CD4-positive, alpha-beta T cell treated with Interleukin-12 subunit alpha and Interleukin-12 subunit beta, for 1 hour (primary cell): ENCODE results near the gene KRTAP4-5.
"Not testable (repeated sequence)": the region's sequence is repeated elsewhere in the genome, so short reads cannot be mapped to it uniquely, and the experiment has no call there.

Experiments
- DNase-seq: peaks from one replicate; pipeline ENCODE4 v3.0.0-alpha.2; 2020

The KRTAP4-5 gene

DNA sequence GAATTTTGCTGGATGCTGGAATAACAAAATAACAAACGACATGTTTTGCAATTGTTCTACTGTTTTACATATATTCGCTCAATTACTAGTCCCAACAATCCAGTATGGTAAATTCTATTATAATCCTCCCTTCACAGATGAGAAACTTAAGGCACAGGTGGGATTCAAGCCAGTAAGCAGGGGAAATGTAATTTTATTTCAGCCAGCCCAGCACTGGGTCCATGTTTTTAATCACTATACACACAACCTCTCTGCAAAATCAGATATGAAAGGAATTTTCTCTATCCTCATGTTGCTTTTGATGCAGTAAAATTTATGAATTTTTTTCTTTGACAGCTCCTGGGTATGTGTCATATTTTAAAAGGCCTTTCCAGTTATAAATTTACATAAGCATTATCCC, 4.4 kb downstream of the KRTAP4-5 start:
- DNase-seq: no peak

GRCh38 chr17:41144846-41145245, 4.8 kb downstream of the KRTAP4-5 start:
- DNase-seq: no peak

DNA sequence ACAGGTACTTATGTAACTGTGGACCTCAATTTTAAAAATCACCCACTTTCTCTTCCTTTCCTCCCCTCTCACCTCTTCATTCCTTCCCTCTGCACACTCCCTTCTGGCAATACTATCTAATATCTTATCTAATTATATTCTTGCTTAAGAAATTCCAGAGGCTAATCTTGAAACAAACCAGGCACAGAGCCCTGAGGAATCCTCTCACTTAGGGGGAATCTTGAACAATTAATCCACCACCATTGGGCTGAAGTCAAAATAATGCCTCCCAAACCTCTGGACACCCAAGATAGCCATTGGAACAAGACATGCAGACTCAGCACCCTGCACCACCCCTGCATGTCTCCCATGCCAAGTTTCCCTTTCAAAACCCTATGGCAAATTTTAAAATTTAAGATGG, 8.3 kb downstream of the KRTAP4-5 start:
- DNase-seq: no peak

DNA sequence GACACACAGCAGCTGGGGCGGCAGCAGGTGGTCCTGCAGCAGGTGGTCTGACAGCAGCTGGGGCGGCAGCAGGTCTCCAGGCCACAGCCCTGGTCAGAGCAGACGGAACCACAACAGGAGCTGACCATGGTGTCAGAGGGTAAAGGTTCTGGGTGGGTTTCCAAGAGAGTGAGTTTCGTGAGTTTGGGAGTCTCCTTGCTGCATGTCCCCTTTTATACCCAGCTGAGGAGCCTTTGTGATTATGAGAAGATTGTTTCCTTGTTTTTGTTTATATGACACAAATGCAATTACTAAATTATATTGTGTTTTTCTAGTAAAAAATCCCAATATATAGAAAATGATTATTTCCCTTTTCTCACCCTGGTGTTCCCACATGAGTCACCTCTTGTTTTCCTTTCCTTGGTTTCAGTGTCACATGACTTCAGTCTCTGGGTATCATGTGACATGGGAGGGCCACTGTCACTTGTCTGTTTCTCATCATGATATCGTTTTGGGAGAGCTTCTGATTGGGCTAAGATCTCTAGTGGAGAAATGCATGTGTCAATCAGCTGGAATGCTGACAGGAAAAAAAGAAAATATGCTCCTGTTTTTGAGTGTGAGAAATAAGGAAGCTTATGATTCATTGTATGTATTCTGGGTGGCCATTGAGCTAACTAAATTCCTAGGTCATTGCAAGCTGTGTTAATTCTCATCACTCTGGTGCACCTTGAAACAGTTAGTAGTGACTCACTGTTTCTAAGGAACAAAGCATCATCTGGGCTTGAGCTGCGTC, 9.1 kb downstream of the KRTAP4-5 start, which contains the start of gene KRTAP4-6:
Gene KRTAP4-6, minus strand, starts transcription at position 185 of the 772 bp plus-strand sequence. Its CDS starts 57 bp downstream, at position 128.
- DNase-seq: no peak

DNA sequence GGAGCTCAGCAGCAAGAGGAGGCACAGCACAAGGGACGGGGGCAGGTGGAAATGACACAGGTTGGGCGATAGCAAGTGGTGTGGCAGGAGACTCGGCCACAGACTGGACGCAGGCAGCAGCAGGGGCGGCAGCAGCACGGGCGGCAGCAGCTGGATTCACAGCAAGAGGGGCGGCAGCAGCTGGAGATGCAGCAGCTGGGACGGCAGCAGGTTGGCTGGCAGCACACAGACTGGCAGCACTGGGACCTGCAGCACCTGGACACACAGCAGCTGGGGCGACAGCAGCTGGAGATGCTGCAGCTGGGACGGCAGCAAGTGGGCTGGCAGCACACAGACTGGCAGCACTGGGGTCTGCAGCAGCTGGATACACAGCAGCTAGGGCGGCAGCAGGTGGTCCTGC, 9.8 kb downstream of the KRTAP4-5 start:
- DNase-seq: not testable (repeated sequence)

DNA sequence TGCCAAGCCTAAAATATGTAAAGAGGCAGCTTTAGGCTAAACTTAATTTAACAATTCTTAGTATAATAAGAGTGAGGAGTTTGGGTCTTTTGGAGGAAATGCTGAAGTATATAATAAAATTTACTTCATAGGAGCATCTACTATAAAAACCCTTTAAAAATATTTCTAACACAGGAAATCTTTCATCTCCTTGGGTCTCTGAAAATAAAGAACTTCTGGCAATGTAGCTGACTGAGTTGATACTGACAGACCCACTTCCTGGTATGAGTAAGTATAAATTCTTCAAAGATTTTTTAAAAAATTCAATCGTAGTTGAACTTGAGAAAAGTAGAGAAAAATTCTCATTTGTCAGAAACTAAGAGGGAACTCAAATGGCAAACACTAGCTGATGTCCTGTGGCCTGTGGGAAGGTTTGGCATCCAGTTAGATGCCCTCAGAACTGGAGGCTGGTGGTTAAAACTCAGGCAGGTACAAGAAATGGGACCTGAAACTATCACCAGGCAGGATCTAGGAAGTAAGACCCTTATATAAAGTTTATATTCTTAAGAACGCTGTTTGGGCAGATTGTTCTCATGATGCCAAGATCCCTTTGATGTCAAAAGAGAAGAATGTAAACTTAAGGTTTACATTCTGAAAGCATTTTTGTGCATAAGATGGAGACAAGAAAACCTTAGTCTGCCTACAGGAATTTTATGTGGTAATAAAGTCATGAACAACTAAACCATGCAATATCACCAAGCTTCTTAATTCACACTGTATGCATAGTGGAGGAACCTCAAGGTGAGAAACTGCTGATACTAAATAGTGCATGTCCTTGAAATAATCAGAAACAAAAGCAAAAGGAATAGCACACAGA, 15.5 kb downstream of the KRTAP4-5 start:
- no peak for DNase-seq

GRCh38 chr17:41131979-41132378, 17.6 kb downstream of the KRTAP4-5 start:
- no peak for DNase-seq

GRCh38 chr17:41127371-41127770, 22.3 kb downstream of the KRTAP4-5 start:
- DNase-seq: no peak

DNA sequence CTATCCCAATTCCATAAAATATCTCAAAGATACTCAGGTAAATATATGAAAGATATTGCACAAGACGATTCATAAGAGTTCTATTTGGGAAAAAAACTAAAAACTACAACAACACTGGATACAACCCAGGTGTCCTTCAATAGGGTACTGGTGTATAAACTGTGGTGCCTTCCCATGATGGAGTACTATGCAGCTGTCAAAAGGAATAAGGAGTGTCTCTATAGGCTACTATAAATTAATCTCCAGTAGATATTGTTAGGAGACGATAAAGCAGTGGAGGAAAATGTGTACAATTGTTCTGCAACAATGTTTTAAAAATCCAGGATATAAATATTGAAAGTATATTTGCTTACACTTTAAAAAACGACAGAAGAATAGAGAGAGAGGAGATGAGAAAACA, 23.2 kb downstream of the KRTAP4-5 start:
- no peak for DNase-seq

DNA sequence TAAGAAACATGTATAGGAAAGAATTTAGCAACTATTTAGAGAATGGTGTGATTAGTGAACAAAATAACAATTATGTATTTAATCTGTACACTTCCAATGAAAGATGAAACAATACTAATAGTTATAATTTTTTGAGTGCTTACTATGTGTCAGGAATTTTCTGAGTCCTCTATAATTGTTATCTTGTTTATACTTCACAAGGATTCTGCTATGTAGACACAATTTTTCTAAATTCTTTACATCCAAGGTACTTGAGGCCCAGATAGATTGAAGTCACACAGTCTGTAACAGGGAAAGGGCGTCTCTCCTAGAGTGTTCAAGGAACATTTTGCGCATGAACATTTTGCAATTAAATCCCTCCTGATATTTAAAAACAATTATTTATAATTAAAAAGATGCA, 24.6 kb downstream of the KRTAP4-5 start:
- no peak for DNase-seq

- not testable (repeated sequence) for DNase-seq
These were observed 25.6 kb downstream of the KRTAP4-5 start, which contains the start of gene KRTAP4-12 for GRCh38 chr17:41123991-41124371. Gene KRTAP4-12 (minus strand): TSS chr17:41124182. CDS start chr17:41124122, 60 bp downstream.

DNA sequence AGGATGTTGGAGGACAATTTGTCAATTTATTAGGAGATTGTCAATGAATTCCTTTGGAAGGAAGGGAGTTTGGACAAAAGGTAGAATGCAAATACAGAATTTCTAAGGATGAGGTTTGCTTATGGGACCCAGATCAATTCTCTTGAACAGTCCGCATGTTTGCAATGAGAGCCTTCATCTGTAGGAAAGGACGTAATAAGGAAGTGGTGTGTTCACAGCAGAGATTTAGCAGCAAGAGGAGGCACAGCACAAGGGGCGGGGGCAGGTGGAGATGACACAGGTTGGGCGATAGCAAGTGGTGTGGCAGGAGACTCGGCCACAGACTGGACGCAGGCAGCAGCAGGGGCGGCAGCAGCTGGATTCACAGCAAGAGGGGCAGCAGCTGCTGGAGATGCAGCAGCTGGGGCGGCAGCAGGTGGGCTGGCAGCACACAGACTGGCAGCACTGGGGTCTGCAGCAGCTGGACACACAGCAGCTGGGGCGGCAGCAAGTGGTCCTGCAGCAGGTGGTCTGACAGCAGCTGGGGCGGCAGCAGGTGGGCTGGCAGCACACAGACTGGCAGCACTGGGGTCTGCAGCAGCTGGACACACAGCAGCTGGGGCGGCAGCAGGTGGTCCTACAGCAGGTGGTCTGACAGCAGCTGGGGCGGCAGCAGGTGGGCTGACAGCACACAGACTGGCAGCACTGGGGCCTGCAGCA, 26.2 kb downstream of the KRTAP4-5 start:
- DNase-seq: not testable (repeated sequence)

DNA sequence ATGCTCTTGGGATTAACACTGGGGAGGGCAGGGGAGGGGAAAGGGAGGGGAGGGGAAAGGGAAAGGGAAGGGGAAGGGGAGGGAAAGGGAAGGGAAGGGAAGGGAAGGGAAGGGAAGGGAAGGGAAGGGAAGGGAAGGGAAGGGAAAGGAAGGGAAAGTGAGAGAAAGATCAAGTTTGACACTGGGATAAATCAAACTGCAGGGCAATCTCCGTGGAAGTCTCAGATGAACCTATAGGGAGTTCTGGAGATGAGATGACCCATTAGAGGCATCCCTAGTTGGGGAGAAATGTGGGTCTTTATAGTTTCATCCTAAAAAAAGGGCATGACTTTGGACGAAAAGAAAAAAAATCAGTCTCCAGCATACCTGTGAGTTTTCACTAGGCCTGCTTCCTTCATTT, 27.9 kb downstream of the KRTAP4-5 start:
- DNase-seq: no peak

DNA sequence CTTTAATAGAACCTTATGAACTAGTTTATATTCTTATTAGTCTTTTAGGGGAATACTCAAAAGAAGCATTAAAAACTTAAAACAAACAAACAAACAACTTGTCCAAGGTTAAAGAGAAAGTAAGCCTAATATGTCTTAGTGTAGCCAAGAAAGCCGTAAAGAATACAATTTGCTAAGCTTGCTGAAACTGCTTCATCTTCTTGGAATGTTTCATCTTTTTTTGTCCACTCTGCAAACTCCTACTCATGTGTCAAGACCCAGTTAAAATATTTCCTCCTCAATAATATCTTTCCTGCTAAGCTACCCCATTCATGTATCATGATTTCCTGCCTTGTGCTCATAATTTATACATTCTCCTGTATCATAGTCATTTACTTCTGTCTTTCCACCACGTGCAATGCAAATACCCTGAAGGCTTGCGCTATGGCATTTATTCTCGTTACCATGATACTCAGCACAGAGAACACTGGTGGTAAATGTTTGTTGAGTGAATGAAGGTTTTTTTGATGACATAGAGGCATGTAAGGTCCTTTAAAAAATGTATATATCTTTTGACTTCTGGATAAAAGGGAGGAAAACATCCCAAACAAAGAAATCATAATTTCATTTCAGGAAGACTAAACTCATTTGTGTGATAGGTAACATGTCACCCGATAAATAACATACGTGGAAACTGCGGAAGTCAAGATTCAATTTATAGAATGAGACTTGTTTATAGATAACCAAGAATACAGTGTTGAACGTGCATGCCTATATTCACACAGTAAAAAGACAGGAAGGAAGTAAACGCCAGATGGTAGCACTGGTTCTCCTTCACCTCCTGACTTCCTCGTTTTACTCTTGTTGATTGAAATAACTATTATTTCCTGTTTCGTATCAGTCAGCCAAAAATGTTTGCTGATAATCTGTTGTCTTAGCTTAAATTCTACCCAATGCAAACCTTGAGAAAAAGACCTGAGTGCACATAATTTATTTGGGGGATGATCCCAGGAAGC, 29.6 kb downstream of the KRTAP4-5 start:
- peak; percentile 10 for DNase-seq

- no peak for DNase-seq
These were observed 30.9 kb downstream of the KRTAP4-5 start for GRCh38 chr17:41118721-41119120.

- not testable (repeated sequence) for DNase-seq
These were observed 31.7 kb downstream of the KRTAP4-5 start, which contains the start of gene KRTAP4-11 for GRCh38 chr17:41117846-41118386. Gene KRTAP4-11 (minus strand): TSS chr17:41118373. CDS start chr17:41118315, 58 bp downstream.

GRCh38 chr17:41116297-41116696, 33.3 kb downstream of the KRTAP4-5 start:
- DNase-seq: no peak

DNA sequence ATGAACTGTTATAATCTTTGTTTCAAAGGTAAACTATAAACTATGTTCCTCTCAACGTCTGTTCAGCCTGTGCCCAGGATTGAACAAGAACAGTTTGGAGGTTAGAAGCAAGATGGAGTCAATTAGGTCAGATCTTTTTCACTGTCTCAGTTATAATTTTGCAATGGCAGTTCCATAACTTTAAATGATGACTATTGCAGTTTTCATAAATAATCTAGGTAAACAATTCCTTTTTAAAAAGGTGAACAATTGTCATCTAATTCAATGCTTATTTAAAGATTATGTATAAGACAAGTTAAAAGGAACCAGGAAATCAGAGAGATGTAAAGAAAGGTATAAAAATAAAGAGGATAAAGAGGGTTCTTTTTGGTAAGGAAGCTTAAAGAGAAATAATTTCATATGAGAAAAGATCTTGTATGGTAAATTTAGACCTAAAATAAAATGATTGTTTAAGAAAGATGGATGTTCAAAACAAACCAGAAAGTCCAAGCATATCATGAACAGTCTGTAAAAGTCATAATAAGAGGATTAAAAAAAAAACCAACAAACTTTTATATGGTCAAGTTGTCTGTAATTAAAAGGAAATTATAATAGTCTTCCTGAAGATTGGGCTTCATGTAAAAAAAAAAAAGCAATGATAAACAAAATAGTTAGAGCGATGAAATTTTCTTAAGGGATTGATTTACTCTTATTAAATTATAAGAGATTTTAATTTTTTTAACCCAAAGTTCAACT, 38.3 kb downstream of the KRTAP4-5 start:
- no peak for DNase-seq

DNA sequence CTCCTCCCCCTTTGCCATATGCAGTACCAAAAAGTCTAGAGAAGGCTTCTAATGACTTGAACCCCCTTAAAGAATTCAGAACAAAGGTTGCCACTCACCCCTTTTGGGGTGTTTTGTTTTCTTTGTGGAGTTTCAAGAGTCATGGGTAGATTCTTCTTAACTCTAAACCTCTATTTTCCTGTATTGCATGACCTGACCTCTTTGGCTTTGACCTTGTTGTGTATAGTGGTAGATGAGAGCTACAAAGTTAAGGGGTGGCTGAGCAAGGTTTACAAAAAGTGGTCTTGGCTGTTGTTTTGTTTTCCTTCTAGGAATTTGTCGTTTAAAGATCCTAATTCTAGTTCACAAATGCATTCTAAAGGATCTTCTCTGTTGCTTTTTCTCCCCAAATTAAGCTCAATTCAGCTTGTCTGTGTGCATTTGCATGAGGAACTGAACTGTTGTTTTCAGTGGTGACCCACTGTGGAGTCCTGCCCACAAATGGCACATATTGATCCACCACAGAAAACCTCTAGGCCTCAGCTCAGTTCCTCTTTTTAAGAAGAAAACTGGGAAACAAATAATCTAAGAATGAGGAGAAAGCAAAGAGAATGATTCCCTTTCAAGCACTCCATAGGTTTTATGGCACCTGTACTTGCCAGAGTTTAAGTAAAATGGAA, 40.8 kb downstream of the KRTAP4-5 start:
- DNase-seq: not testable (repeated sequence)

DNA sequence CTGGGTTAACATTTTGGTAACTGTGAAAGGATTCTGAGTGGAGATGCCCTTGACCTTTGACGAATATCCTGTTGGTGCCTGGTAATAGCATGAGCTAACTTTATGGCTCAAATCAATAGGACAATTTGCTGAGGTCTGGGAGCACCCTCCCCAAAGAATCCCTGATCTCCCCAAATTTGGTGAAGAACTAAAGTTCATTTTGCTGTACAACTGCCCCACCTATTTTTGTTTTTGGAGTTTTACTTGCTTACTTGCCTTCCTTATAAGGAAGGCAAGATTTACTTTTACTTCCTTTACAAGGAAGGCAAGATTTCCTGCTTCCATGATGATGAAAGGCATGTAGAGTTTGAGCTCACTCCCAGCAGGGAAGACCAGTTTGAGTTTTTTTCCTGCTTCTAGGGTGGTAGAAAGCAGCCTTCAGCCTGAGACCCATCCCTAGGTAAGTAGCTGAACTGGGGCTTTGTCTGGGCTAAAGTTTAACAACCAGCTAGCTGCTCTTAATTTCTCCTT, 41.6 kb downstream of the KRTAP4-5 start:
- DNase-seq: no peak
